Amygdala (tissue), 56 donors: Measurements from ENCODE around the gene POPDC2.
"Not testable (repeated sequence)": the region's sequence is repeated elsewhere in the genome, so short reads cannot be mapped to it uniquely, and the experiment has no call there.

Experiments used
- DNase-seq, 56 donors: peaks; one replicate each; lab custom pipeline; 2025; lab: John Stamatoyannopoulos, UW

The POPDC2 gene, protein sequence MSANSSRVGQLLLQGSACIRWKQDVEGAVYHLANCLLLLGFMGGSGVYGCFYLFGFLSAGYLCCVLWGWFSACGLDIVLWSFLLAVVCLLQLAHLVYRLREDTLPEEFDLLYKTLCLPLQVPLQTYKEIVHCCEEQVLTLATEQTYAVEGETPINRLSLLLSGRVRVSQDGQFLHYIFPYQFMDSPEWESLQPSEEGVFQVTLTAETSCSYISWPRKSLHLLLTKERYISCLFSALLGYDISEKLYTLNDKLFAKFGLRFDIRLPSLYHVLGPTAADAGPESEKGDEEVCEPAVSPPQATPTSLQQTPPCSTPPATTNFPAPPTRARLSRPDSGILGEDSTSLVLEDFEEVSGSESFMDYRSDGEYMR

GRCh38 chr3:119660474-119661440 is at the start of gene POPDC2:
Gene POPDC2 (minus strand): TSS chr3:119660589. CDS start chr3:119660423, 166 bp downstream.
- no peak for DNase-seq

GRCh38 chr3:119703820-119704531 is 43.6 kb upstream of the POPDC2 start:
- no peak for DNase-seq

DNA sequence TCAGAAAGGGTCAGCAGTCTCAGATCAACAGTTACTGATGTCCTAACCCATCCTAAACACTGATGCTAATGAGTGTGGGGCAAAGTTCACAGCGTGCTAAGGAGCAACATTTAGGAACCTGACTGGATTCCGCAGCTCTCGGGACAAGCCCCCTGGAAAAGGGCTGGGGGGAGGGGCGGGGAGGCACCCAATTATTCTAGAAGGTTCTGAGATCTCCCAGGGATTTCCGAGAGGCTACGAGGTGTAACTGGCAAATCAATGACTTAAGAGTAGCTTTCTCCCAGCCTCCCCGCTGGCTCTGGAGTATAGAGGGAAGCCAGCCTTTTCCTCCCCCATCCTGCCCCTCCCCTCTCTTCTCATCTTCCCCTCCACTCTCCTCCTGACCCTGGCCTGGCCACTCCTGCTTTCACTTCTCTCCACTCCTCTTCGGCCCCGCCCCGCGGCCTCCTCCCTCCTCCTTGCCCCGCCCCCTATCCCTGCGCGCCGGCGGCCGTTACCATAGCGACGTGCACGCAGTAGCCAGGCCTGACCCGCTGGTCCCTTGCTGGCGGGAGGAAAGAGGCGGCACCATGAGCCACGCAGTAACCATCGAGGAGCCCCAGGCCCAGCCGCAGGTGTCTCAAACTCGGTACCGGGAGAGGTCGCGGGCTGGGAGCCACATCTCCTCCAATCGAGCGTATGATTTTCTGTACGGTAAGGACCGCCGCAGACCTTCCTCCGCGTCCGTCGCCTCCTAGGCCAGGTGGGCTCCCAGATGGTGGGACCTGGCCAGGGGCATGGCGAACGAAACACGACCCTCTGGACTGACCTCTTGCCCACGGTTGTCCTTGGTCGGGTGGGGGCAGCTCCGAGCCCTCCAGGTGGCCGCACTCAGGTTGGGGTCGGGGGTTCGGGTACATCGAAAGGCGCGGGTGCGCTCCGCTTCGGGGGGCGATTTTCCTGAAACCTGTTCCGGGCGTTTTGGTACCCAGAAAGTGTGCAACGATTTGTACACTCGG is 42.4 kb upstream of the POPDC2 start, which contains the start of gene CFAP91:
Gene CFAP91, plus strand, starts transcription at position 493 of the 998 bp plus-strand sequence. Its CDS starts 77 bp downstream, at position 570.
- DNase-seq, result peak; percentile 11 to 97 (median 86)

GRCh38 chr3:119700920-119701734 is 40.7 kb upstream of the POPDC2 start:
- no peak for DNase-seq

- DNase-seq, result no peak
These were observed 40.0 kb upstream of the POPDC2 start for GRCh38 chr3:119700269-119700919.

GRCh38 chr3:119697394-119697793 is 37.0 kb upstream of the POPDC2 start:
- DNase-seq, result no peak

DNA sequence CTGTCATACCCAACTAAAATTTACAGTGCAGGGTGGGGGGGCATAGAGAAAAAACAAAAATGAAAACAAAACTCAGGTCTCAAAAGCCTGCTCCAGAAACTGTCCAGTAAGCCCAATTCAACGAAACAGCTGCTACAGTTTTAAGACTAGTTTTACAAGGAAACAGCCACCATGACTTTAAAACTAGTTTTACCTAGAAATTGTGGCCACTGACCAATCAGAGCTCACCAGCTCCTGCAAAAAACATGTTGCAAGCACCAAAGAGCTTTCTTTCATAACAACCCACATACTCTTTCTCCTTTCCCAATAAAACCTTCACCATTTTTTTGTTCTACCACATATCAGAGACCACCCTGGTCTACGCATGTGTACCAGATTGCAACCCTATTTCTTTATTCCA is 35.1 kb upstream of the POPDC2 start:
- DNase-seq, result no peak

DNA sequence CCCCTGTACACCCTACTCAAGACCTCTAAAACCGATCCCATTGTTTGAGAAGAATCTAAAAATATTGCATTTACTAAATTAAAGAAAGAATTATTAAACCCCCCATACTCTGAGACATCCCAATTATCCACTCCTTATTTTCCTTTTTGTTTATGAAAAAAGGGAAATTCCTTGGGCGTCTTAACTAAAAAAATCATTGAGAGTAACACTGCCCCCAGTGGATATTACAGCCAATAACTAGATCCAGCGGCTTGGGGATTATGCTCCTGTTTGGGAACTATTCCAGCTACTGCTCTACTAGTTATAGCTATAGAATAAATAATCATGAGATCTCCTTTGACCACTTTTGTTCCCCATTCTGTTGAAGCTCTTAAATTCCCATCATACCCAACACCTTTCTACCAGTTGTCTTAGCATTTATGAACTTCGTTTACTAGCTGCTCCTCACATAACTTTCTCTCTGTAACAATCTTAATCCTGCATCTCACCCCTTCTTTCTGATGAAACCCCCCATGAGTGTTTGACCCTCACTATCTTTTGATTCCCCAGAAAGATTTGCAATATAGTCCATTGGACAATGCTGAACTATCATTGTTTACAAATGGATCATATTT is 29.8 kb upstream of the POPDC2 start:
- no peak for DNase-seq

GRCh38 chr3:119683421-119683820 is 23.0 kb upstream of the POPDC2 start:
- no peak for DNase-seq

DNA sequence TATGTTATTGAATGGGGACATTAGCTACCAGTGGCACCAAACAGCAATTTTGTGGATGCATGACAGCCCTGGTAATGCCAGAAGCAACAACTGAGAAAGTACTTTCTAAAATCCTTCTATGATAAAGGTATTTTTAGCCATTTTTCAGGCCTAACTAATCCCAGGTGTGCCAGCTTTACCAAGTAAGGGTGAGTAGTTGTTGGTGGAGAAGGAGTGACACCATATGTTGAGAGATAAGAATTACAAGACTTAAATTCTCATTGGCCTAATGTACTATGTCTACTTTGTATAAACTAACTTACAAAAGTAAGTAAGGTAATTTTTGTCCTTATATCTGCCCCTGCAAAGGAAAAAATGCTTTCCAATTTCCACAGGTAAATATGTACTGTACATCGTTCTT is 20.9 kb upstream of the POPDC2 start:
- no peak for DNase-seq

GRCh38 chr3:119679874-119680273 is 19.5 kb upstream of the POPDC2 start:
- no peak for DNase-seq

DNA sequence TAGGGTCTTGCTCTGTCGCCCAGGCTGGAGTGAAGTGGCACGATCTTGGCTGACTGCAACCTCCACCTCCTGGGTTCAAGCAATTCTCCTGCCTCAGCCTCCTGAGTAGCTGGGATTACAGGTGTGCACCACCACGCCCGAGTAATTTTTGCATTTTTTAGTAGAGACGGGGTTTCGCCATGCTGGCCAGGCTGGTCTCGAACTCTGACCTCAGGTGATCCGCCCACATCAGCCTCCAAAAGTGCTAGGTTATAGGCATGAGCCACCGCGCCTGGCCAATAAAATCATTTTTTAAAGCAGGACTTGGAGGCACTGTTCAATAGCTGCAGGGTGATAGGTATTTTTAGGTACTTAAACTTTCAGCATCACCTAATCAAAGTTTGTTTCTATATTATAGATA is 17.8 kb upstream of the POPDC2 start:
- DNase-seq, result not testable (repeated sequence)

- DNase-seq, result no peak
These were observed 17.2 kb upstream of the POPDC2 start for GRCh38 chr3:119677641-119677934.

DNA sequence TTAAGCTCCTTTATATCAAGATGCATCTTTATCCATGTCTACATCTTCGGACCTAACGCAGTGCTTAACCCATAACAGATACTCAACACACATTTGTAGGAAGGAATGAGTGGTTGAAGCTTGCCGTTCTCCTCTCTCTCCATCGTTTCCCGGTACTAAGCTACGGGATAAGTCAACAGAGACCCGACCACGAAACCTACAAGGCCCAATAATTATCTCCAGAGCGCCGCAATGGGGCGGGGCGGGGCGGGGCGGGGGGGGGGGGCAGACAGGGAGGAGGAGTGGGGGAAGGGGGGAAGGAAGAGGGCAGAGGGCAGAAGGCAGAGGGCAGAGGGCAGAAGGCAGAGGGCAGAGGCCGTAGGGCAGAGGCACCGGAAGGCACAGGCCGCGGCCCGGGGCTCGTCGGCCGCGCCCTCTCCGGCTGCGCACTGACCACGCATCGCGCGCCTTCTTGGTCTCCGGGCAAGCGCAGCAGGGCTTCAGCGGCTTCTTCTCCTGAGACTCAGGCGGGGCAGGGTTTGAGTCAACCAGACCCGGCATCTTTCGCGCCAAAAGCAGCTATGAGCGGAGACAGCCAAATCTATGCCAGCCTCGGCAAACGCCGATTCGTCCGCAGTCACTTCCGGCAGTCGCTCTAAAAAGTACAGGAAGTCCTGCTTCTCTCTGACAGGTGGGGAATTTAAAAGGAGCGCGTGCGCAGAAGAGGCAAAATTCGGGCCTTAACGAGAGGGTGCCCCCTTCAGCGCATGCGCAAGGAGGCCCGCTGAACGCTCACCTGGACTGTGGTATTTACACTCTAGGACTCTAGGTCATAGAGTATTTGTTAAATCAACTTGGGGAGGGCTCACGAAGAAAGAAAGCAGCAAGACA is 16.6 kb upstream of the POPDC2 start, which contains the start of gene COX17:
Gene COX17, minus strand, starts transcription at position 636 of the 870 bp plus-strand sequence. Its CDS starts 96 bp downstream, at position 540.
- peak; percentile 56 to 94 (median 86) for DNase-seq

- DNase-seq, result no peak
These were observed 15.6 kb upstream of the POPDC2 start for GRCh38 chr3:119676020-119676419.

DNA sequence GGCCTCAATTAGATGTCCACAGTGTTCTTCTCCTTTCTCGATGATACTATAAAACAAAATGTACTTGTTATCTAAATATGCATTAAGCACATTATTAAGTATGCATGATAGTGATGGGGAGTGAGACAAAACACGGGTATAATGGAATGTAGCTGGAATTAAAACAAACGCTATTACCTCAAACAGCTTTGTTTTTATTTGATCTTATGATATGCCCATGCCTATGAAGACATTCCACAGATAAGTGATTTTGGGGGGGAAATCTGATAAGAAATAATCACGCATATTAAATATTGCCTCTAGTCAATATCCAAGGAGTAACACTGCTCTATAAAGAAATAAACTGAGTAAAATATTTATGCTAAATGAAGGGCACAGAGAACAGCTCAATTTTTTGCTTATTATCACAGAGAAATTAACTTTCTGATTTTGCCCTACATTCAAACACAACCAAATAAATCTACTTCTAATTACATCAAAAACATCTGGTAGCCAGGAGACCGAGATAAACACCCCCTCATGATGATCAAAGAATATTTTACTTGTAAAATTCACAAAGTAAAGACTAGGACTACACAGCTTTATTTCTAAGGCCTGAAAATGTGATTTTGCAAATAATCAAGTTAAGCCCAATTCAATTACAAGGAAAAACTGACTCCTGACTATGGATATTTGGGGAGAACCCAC is 14.9 kb upstream of the POPDC2 start:
- no peak for DNase-seq
